H1 (cell line): ENCODE data around the gene TRMT13. TPM values are rescaled to one million over a fixed set of nuclear protein-coding genes. Genes with fewer than 3 reads are reported as not detected.

Experiments
- CTCF ChIA-PET: fragments of 300-600 bp; sonication (Branson Sonifier 250); formaldehyde crosslinking; loops from one replicate; lab custom pipeline; 2021; ENCODE audit not compliant: partially characterized antibody; lab: Charles Lee
- POLR2A ChIA-PET: fragments of 300-600 bp; sonication (Branson Sonifier 250); formaldehyde crosslinking; loops from one replicate; lab custom pipeline; 2021; ENCODE audit warnings: inconsistent platforms; ENCODE audit not compliant: partially characterized antibody; lab: Charles Lee
- DNase-seq, 2 experiments: peaks; one replicate each; pipeline versions ENCODE4 v3.0.0 to v3.0.0-alpha.2; 2010 to 2022; ENCODE audit warnings: low spot score in 2 of 2, low read depth in 1 of 2, mixed read lengths in 1 of 2
- FAIRE-seq: peaks from 2 replicates; lab custom pipeline; 2011; peaks lifted over from hg19 to GRCh38; lab: Jason Lieb, UNC
- H2AFZ ChIP-seq: 2 replicates; pipeline ENCODE4 v1.8.1; 2012; ENCODE audit warnings: low read length, inconsistent platforms
- H2AK5ac ChIP-seq: 2 replicates; pipeline ENCODE4 v1.6.1; 2013; ENCODE audit warnings: low read depth, low read length
- H2BK120ac ChIP-seq: replicated peaks from 2 replicates; pipeline ENCODE3; 2013; ENCODE audit warnings: low read depth, low read length, inconsistent platforms
- H2BK12ac ChIP-seq: 2 replicates; pipeline ENCODE4 v1.6.1; 2013; ENCODE audit warnings: low read depth, low read length
- H2BK15ac ChIP-seq: 2 replicates; pipeline ENCODE4 v1.6.1; 2013; ENCODE audit warnings: low read length
- H2BK20ac ChIP-seq: 2 replicates; pipeline ENCODE4 v1.6.1; 2013; ENCODE audit warnings: low read length
- H2BK5ac ChIP-seq: 2 replicates; pipeline ENCODE4 v1.6.1; 2013; ENCODE audit warnings: low read depth, low read length
- H3K14ac ChIP-seq: 2 replicates; pipeline ENCODE4 v1.6.1; 2013; ENCODE audit warnings: inconsistent platforms; ENCODE audit not compliant: insufficient read length
- H3K18ac ChIP-seq: 2 replicates; pipeline ENCODE4 v1.6.1; 2013; ENCODE audit warnings: low read length; ENCODE audit errors: extremely low read depth
- H3K23ac ChIP-seq: 2 replicates; pipeline ENCODE4 v1.6.1; 2013; ENCODE audit warnings: inconsistent platforms; ENCODE audit not compliant: insufficient read length
- H3K23me2 ChIP-seq: 2 replicates; pipeline ENCODE4 v1.6.1; 2013; ENCODE audit warnings: low read depth, low read length
- H3K27ac ChIP-seq: 2 replicates; pipeline ENCODE4 v1.6.1; 2011; ENCODE audit warnings: low read depth, low read length, inconsistent platforms
- H3K27me3 ChIP-seq, 4 experiments: replicated peaks in 1 of 4; 1 replicate in 1 of 4; 2 replicates in 3 of 4; pipeline versions ENCODE4 v1.6.1 to v1.8.1; 2011 to 2013; ENCODE audit warnings: low read length in 3 of 4, mild to moderate bottlenecking in 3 of 4, inconsistent platforms in 2 of 4, mixed read lengths in 2 of 4, moderate library complexity in 1 of 4; ENCODE audit not compliant: control insufficient read depth in 3 of 4, insufficient read depth in 3 of 4; ENCODE audit errors: extremely low read depth in 1 of 4
- H3K36me3 ChIP-seq, 4 experiments: 2 replicates each; pipeline versions ENCODE4 v1.6.1 to v1.8.1; 2011 to 2013; ENCODE audit warnings: mild to moderate bottlenecking in 4 of 4, low read length in 3 of 4, moderate library complexity in 2 of 4, control low read depth in 1 of 4, inconsistent platforms in 1 of 4; ENCODE audit not compliant: insufficient read depth in 4 of 4, control insufficient read depth in 2 of 4
- H3K4ac ChIP-seq: replicated peaks from 2 replicates; pipeline ENCODE3; 2013; ENCODE audit warnings: low read length, low read depth, mixed read lengths, inconsistent platforms; ENCODE audit not compliant: insufficient read length
- H3K4me1 ChIP-seq, 4 experiments: replicated peaks in 1 of 4; 1 replicate in 1 of 4; 2 replicates in 3 of 4; pipeline versions ENCODE4 v1.6.1 to v1.8.1; 2011 to 2013; ENCODE audit warnings: low read length in 3 of 4, inconsistent platforms in 2 of 4, mixed read lengths in 1 of 4; ENCODE audit not compliant: insufficient read depth in 4 of 4, control insufficient read depth in 3 of 4
- H3K4me2 ChIP-seq, 2 experiments: 2 replicates each; pipeline versions ENCODE4 v1.6.1 to v1.8.1; 2011 to 2013; ENCODE audit warnings: low read depth in 2 of 2, low read length in 2 of 2, control low read depth in 1 of 2, inconsistent platforms in 1 of 2, mild to moderate bottlenecking in 1 of 2; ENCODE audit not compliant: insufficient read depth in 1 of 2
- H3K4me3 ChIP-seq, 4 experiments: fragments of 200-600, 300-600 bp in 1 of 4; sonication (generic), shearing (Covaris generic), sonication (Bioruptor Twin) in 1 of 4; 2 replicates each; pipeline versions ENCODE4 v1.5.1 to v1.8.1; 2011 to 2016; ENCODE audit warnings: low read length in 4 of 4, low read depth in 3 of 4, control low read depth in 2 of 4, inconsistent platforms in 2 of 4, mild to moderate bottlenecking in 2 of 4, mixed read lengths in 1 of 4, moderate library complexity in 1 of 4; ENCODE audit not compliant: insufficient read depth in 2 of 4; ENCODE audit errors: extremely low read depth in 1 of 4
- H3K56ac ChIP-seq: replicated peaks from 2 replicates; pipeline ENCODE3; 2013; ENCODE audit warnings: low read depth, mild to moderate bottlenecking, mixed read lengths, low read length, inconsistent platforms; ENCODE audit not compliant: insufficient read length
- H3K79me1 ChIP-seq: 2 replicates; pipeline ENCODE4 v1.6.1; 2013; ENCODE audit warnings: low read depth, low read length, control low read depth
- H3K79me2 ChIP-seq, 2 experiments: 2 replicates each; pipeline versions ENCODE4 v1.6.1 to v1.8.1; 2012 to 2013; ENCODE audit warnings: low read length in 2 of 2, mild to moderate bottlenecking in 2 of 2, inconsistent platforms in 1 of 2; ENCODE audit not compliant: insufficient read depth in 2 of 2, control insufficient read depth in 1 of 2
- H3K9ac ChIP-seq, 4 experiments: replicated peaks in 1 of 4; 1 replicate in 1 of 4; 2 replicates in 3 of 4; pipeline versions ENCODE4 v1.6.1 to v1.8.1; 2011 to 2013; ENCODE audit warnings: low read depth in 3 of 4, low read length in 3 of 4, control low read depth in 2 of 4, mild to moderate bottlenecking in 2 of 4, moderate library complexity in 2 of 4, inconsistent platforms in 1 of 4; ENCODE audit errors: extremely low read depth in 1 of 4
- H3K9me3 ChIP-seq, 2 experiments: 2 replicates each; pipeline versions ENCODE4 v1.6.1 to v1.8.1; 2012 to 2013; ENCODE audit warnings: mild to moderate bottlenecking in 2 of 2, moderate library complexity in 2 of 2, control low read depth in 1 of 2, inconsistent platforms in 1 of 2, low read depth in 1 of 2, low read length in 1 of 2, mixed read lengths in 1 of 2; ENCODE audit not compliant: insufficient read depth in 2 of 2
- H4K20me1 ChIP-seq, 2 experiments: replicated peaks in 1 of 2; 2 replicates each; pipeline versions ENCODE3 to v1.8.1; 2011 to 2013; ENCODE audit warnings: inconsistent platforms in 2 of 2, low read length in 2 of 2, mild to moderate bottlenecking in 1 of 2; ENCODE audit not compliant: insufficient read depth in 2 of 2, control insufficient read depth in 1 of 2
- H4K5ac ChIP-seq: 2 replicates; pipeline ENCODE4 v1.6.1; 2013; ENCODE audit warnings: low read length, low read depth, mixed read lengths, inconsistent platforms; ENCODE audit not compliant: insufficient read length
- H4K8ac ChIP-seq: 2 replicates; pipeline ENCODE4 v1.8.0; 2013; ENCODE audit warnings: mild to moderate bottlenecking, moderate library complexity, low read length, inconsistent platforms; ENCODE audit not compliant: insufficient read depth; ENCODE audit errors: extremely low read depth
- H4K91ac ChIP-seq: replicated peaks from 2 replicates; pipeline ENCODE3; 2013; ENCODE audit warnings: low read length, mixed read lengths, inconsistent platforms; ENCODE audit not compliant: insufficient read length
- EZH2 ChIP-seq: fragments of 200-600 bp; sonication (generic); IDR thresholded peaks from 2 replicates; pipeline ENCODE4 v1.7.1; 2012; ENCODE audit warnings: low read depth, mild to moderate bottlenecking, moderate library complexity, low read length, inconsistent platforms; ENCODE audit not compliant: severe bottlenecking
- WGBS, 2 experiments: shearing (Covaris generic) in 1 of 2; methylation state at CpG; one replicate each; pipeline versions ENCODE4 v1.1.6 to v1.1.7; 2013 to 2015; ENCODE audit warnings: low lambda C conversion rate in 2 of 2, mixed read lengths in 2 of 2, inconsistent platforms in 1 of 2, low coverage in 1 of 2, missing lambda C conversion rate in 1 of 2; ENCODE audit not compliant: insufficient replicate concordance in 2 of 2, insufficient coverage in 1 of 2, insufficient read length in 1 of 2; ENCODE audit errors: extremely low coverage in 1 of 2, missing lambda C conversion rate in 1 of 2; 5-methylcytosine and 5-hydroxymethylcytosine counted together
- polyA plus RNA-seq, 7 experiments: library from polyadenylated mRNA; depleted of rRNA in 3 of 7; stranded (reverse) in 5 of 7; unstranded in 2 of 7; fragments of >200 nt in 5 of 7; fragments of 200-250 nt in 2 of 7; gene quantifications; 1 replicate in 5 of 7; 2 replicates in 1 of 7; 4 replicates in 1 of 7; pipeline versions ENCODE4 v1.2.1 to v1.2.3, GENCODE V29; 2011 to 2013; ENCODE audit warnings: missing spikeins in 2 of 7, mixed read lengths in 2 of 7
- total RNA-seq: library from RNA; stranded (reverse); fragmentation: NEBNext Ultra II Directional; extraction: Animal tissue kit (Norgen Biotek cat#: 25700); gene quantifications from 2 replicates; pipeline ENCODE4 v1.2.1, GENCODE V29; 2021

TRMT13 gene
- total and polyA plus RNA-seq, 2 of the 8 experiments (the other 6 are each of a cell fraction or from before 2014, with no cell fraction given) = 3.6 to 14.8 TPM

GRCh38 chr1:100137602-100138001 is 4.6 kb downstream of the TRMT13 start:
- H3K18ac ChIP-seq = no peak overlapping the region
- no peak overlapping the region for H2BK120ac ChIP-seq
- CTCF ChIA-PET = no interaction called here
- H4K5ac ChIP-seq = no peak overlapping the region
- H2BK20ac ChIP-seq = no peak overlapping the region
- no peak overlapping the region for H3K27ac ChIP-seq
- no peak overlapping the region for H2AFZ ChIP-seq
- peaks cover 0 to 16% of the 10 kb centered on the region in 2 experiments; a peak in 1 of 4 replicates for H3K79me2 ChIP-seq
- H4K91ac ChIP-seq = no peak overlapping the region
- no peak overlapping the region for H2BK5ac ChIP-seq
- H3K27me3 ChIP-seq = no peaks in the 10 kb centered on the region
- peaks cover 0 to 3% of the 10 kb centered on the region in 2 experiments for H4K20me1 ChIP-seq
- no peak for TF ChIP-seq EZH2
- no peak overlapping the region for H3K4ac ChIP-seq
- no peak overlapping the region for H3K14ac ChIP-seq
- H3K36me3 ChIP-seq = peaks cover 0 to 40% (median 25%) of the 10 kb centered on the region in 4 experiments; a peak in 5 of 8 replicates
- no peak overlapping the region for H3K4me2 ChIP-seq
- 97% methylated on average over 2 of the region's 2 CpGs; no CpG with 5 or more reads in 1 of the 2 experiments for WGBS, 2 experiments
- no peak overlapping the region for H4K8ac ChIP-seq
- no peak overlapping the region for H3K4me3 ChIP-seq
- FAIRE-seq = no peak
- no peaks in the 10 kb centered on the region for H3K79me1 ChIP-seq
- no peak overlapping the region for H2AK5ac ChIP-seq
- no peak overlapping the region for H3K9ac ChIP-seq
- no peak overlapping the region for H3K23ac ChIP-seq
- H3K4me1 ChIP-seq = no peaks in the 10 kb centered on the region
- H2BK15ac ChIP-seq = no peak overlapping the region
- no peaks in the 10 kb centered on the region for H3K9me3 ChIP-seq
- no peak for DNase-seq
- no peak overlapping the region for H3K56ac ChIP-seq
- H3K23me2 ChIP-seq = no peaks in the 10 kb centered on the region
- H2BK12ac ChIP-seq = no peak overlapping the region
- POLR2A ChIA-PET = no interaction called here
